ENCODE results near the gene COPG1. TPM values are rescaled to one million over a fixed set of nuclear protein-coding genes. Genes with fewer than 3 reads are reported as not detected.
A peak's percentile ranks its signal among the peaks of the same experiment; 100 is the strongest.

The COPG1 gene
- total RNA-seq, 4 donors from 2014 or later: 55.6 to 89.1 (median 70.4) TPM

DNA sequence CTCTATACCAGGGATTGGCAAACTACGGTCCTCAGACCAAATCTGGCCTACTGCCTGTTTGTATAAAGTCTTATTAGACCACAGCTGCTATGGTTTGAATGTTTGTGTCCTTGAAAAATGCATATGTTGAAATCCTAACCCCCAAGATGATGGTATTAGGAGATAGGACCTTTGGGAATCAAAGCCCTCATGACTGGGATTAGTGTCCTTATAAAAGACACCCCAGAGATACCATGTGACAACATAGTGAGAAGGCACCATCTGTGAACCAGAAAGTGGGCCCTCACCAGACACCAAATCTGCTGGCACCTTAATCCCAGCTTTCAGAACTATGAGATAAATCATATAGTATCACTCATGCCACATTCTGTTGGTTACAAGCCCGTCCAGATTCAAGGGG lies 36.7 kb downstream of the COPG1 start:
- H3K36me3 ChIP-seq: peaks cover 13 to 42% (median 24%) of the 10 kb centered on the region in 4 donors

DNA sequence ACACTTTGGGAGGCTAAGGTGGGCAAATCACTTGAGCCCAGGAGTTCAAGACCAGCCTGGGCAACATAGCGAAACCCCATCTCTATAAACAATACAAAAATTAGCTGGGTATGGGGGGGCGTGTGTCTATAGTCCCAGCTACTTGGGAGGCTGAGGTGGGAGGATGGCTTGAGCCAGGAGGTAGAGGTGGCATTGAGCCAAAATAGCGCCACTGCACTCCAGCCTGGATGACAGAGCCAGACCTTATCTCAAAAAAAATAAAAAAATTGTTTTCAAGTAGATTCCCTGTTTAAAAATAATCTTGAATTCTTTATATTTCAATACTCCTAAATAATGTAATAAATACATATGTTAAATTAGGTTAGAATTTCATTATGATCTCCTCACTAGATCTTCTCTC lies 39.0 kb downstream of the COPG1 start:
- Histone ChIP-seq H3K4me3 (no peak overlapping the region), H3K9me3 (no peaks in the 10 kb centered on the region), H3K36me3 (peaks cover 28 to 62% (median 39%) of the 10 kb centered on the region in 4 donors), H3K27ac (replicated peaks in 1 of 4) (no peak overlapping the region), H3K27me3 (no peaks in the 10 kb centered on the region), H3K4me1 (peaks cover 0 to 9% (median 3%) of the 10 kb centered on the region in 4 donors)
- no peak for DNase-seq (ENCODE audit: extremely low spot score)
- TF ChIP-seq EP300 (IDR thresholded peaks at IDR 0.05) (no peak), POLR2A (IDR thresholded peaks at IDR 0.05; ENCODE audit: low read depth) (no peak)
- 78% methylated on average over 3 of the region's 3 CpGs for WGBS
- intact Hi-C loops (cut with DNase I): no loop called here

More for the DNA sequence above, 36.7 kb downstream of the COPG1 start:
- Histone ChIP-seq H3K4me3 (no peak overlapping the region), H3K4me1 (peaks cover 0 to 16% (median 9%) of the 10 kb centered on the region in 4 donors), H3K27ac (replicated peaks in 1 of 4) (no peak overlapping the region), H3K9me3 (no peaks in the 10 kb centered on the region), H3K27me3 (no peaks in the 10 kb centered on the region)
- intact Hi-C loops (cut with DNase I): no loop called here
- 92% methylated on average over 2 of the region's 2 CpGs for WGBS
- no peak for DNase-seq (ENCODE audit: extremely low spot score)
- TF ChIP-seq POLR2AphosphoS5 (IDR thresholded peaks at IDR 0.05): no peak
- TF ChIP-seq POLR2A (IDR thresholded peaks at IDR 0.05; ENCODE audit: low read depth): no peak
- TF ChIP-seq, protein P1, sequence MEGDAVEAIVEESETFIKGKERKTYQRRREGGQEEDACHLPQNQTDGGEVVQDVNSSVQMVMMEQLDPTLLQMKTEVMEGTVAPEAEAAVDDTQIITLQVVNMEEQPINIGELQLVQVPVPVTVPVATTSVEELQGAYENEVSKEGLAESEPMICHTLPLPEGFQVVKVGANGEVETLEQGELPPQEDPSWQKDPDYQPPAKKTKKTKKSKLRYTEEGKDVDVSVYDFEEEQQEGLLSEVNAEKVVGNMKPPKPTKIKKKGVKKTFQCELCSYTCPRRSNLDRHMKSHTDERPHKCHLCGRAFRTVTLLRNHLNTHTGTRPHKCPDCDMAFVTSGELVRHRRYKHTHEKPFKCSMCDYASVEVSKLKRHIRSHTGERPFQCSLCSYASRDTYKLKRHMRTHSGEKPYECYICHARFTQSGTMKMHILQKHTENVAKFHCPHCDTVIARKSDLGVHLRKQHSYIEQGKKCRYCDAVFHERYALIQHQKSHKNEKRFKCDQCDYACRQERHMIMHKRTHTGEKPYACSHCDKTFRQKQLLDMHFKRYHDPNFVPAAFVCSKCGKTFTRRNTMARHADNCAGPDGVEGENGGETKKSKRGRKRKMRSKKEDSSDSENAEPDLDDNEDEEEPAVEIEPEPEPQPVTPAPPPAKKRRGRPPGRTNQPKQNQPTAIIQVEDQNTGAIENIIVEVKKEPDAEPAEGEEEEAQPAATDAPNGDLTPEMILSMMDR (IDR thresholded peaks at IDR 0.05): no peak
- no peak for TF ChIP-seq EP300 (IDR thresholded peaks at IDR 0.05)

DNA sequence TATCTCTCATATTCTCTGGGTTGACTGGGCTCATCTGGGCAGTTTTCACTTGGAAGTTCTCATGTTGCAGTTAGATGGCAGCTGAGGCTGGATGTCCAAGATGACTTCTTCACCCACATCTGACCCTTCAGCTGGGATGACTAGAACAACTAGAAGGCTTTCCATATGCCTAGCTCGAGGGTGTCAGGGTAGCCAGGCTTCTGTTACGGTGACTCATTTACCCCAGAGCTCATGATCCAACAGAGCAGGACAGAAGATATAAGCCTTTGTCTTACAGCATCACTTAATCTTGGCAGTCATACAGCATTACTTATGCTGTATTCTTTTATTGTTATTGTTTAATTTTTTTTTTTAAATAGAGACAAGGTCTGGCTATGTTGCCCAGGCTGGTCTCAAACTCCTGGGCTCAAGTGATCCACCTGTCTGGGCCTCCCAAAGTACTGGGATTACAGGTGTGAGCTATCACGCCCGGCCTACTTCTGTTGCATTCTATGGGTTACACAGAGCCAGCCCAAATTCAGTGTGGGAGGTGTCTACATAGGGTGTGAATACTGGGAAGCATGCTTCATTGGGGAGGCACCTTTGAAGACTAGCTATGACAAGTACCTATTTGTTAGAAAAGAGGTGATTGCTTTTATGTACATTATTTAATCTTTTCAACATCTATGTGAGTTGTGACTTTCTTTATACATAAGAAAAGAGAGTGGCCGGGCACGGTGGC lies 40.0 kb downstream of the COPG1 start:
- H3K27ac ChIP-seq (replicated peaks in 1 of 4): no peak overlapping the region
- WGBS: 89% methylated on average over 6 of the region's 6 CpGs
- intact Hi-C loops (cut with DNase I): no loop called here
- no peak for DNase-seq (ENCODE audit: extremely low spot score)
- peaks cover 28 to 70% (median 47%) of the 10 kb centered on the region in 4 donors for H3K36me3 ChIP-seq
- H3K9me3 ChIP-seq: no peaks in the 10 kb centered on the region
- H3K27me3 ChIP-seq: no peaks in the 10 kb centered on the region
- H3K4me3 ChIP-seq: no peak overlapping the region
- peaks cover 0 to 9% (median 3%) of the 10 kb centered on the region in 4 donors for H3K4me1 ChIP-seq
- TF ChIP-seq EP300 (IDR thresholded peaks at IDR 0.05): no peak
- TF ChIP-seq, protein P1 (IDR thresholded peaks at IDR 0.05): no peak
- TF ChIP-seq POLR2AphosphoS5 (IDR thresholded peaks at IDR 0.05): no peak
- no peak for TF ChIP-seq POLR2A (IDR thresholded peaks at IDR 0.05; ENCODE audit: low read depth)

DNA sequence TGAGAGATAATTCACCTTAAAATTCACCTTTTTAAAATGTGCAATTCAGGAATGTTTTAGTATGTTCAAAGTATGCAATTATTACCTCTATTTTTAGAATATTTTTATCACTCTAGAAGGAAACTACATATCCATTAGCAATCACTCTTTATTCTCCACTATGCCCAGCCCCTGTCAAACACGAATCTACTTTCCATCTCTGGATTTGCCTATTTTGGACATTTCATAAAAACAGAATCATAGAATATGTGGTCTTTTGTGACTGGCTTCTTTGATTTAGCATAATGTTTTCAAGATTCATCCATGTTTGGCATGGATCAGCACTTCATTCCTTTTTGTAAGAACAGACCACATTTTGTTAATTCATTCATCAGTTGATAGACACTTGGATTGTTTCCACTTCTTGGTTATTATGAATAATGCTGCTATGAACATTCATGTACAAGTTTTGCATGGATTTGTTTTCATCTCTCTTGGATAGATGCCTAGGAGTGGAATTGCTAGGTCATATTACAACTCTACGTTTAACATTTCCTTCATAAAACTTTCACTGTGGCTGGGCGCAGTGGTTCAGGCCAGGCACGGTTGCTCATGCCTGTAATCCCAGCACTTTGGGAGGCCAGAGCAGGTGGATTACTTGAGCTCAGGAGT lies 42.0 kb downstream of the COPG1 start:
- 38% methylated on average over 4 of the region's 4 CpGs for WGBS
- DNase-seq (ENCODE audit: extremely low spot score): no peak
- Histone ChIP-seq H3K4me3 (no peak overlapping the region), H3K27me3 (no peaks in the 10 kb centered on the region), H3K27ac (replicated peaks in 1 of 4) (peak overlapping the region in 1 of 4 donors; percentile 55), H3K9me3 (no peaks in the 10 kb centered on the region), H3K4me1 (peaks cover 0 to 9% (median 3%) of the 10 kb centered on the region in 4 donors), H3K36me3 (peaks cover 28 to 85% (median 58%) of the 10 kb centered on the region in 4 donors)
- TF ChIP-seq POLR2AphosphoS5 (IDR thresholded peaks at IDR 0.05) (no peak), POLR2A (IDR thresholded peaks at IDR 0.05; ENCODE audit: low read depth) (no peak), EP300 (IDR thresholded peaks at IDR 0.05) (no peak)
- TF ChIP-seq, protein P1 (IDR thresholded peaks at IDR 0.05): no peak
- intact Hi-C loops (cut with DNase I): no loop called here

DNA sequence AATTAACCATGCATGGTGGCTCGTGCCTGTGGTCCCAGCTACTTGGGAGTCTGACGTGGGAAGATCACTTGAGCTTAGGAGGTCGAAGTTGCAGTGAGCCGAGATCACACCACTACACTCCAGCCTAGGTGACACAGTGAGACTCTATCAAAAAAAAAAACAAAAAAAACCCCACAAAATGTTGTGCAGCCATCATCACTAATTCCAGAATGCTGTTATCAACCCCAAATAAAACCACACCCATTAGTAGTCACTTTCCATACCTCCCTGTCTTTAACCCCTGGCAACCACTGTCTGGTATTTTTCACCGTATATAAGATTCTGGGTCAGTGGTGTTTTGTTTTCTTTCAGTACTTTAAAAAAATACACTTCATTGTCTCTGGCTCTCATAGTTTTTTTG lies 45.9 kb downstream of the COPG1 start:
- no peak for DNase-seq (ENCODE audit: extremely low spot score)
- H3K36me3 ChIP-seq: peaks cover 30 to 95% (median 78%) of the 10 kb centered on the region in 4 donors

More for the DNA sequence above, 45.9 kb downstream of the COPG1 start:
- intact Hi-C loops (cut with DNase I): no loop called here
- Histone ChIP-seq H3K27ac (replicated peaks in 1 of 4) (no peak overlapping the region), H3K4me1 (peaks cover 0 to 9% (median 3%) of the 10 kb centered on the region in 4 donors), H3K27me3 (no peaks in the 10 kb centered on the region), H3K4me3 (no peak overlapping the region), H3K9me3 (no peaks in the 10 kb centered on the region)
- TF ChIP-seq POLR2A (IDR thresholded peaks at IDR 0.05; ENCODE audit: low read depth) (no peak), EP300 (IDR thresholded peaks at IDR 0.05) (no peak), POLR2AphosphoS5 (IDR thresholded peaks at IDR 0.05) (no peak)
- TF ChIP-seq, protein P1 (IDR thresholded peaks at IDR 0.05): no peak
- 96% methylated on average over 5 of the region's 5 CpGs for WGBS
